Naive thymus-derived CD4-positive, alpha-beta T cell (primary cell): Measurements from ENCODE around the gene UBAC1. TPM values are rescaled to one million over a fixed set of nuclear protein-coding genes. Genes with fewer than 3 reads are reported as not detected.

Experiments
- ATAC-seq: fragments of 150-1000 bp; cut with Tn5 transposase; 2 replicates; pipeline ENCODE4 v1.10.0; 2021; ENCODE audit warnings: mild to moderate bottlenecking, moderate library complexity
- CTCF ChIA-PET: fragments of 350-600 bp; sonication (Branson Sonifier 250); formaldehyde crosslinking; loops from one replicate; lab custom pipeline; 2021; ENCODE audit warnings: antibody characterized with exemption; lab: Charles Lee
- POLR2A ChIA-PET: fragments of 350-600 bp; sonication (Branson Sonifier 250); formaldehyde crosslinking; loops from one replicate; lab custom pipeline; 2021; ENCODE audit warnings: antibody characterized with exemption, inconsistent platforms; lab: Charles Lee
- DNase-seq, 9 donors: peaks; one replicate each; pipeline versions ENCODE4 v3.0.0 to v3.0.0-alpha.2; 2020 to 2022; ENCODE audit warnings: mixed read lengths in 1 of 9
- H3K27ac ChIP-seq: one replicate; pipeline ENCODE4 v1.7.0; 2013; ENCODE audit warnings: mild to moderate bottlenecking, low read depth, low read length, moderate library complexity
- H3K27me3 ChIP-seq, 2 donors: one replicate each; pipeline ENCODE4 v1.7.0; 2013; ENCODE audit warnings: low read length in 2 of 2, mild to moderate bottlenecking in 2 of 2, moderate library complexity in 2 of 2; ENCODE audit not compliant: control insufficient read depth in 2 of 2, insufficient read depth in 2 of 2
- H3K36me3 ChIP-seq, 3 experiments: 1 replicate in 2 of 3; 2 replicates in 1 of 3; pipeline ENCODE4 v1.7.0; 2013; ENCODE audit warnings: low read length in 3 of 3, mild to moderate bottlenecking in 3 of 3, moderate library complexity in 1 of 3; ENCODE audit not compliant: insufficient read depth in 3 of 3, control insufficient read depth in 2 of 3
- H3K4me1 ChIP-seq, 2 donors: one replicate each; pipeline ENCODE4 v1.7.0; 2013; ENCODE audit warnings: low read length in 2 of 2, mild to moderate bottlenecking in 2 of 2, moderate library complexity in 1 of 2; ENCODE audit not compliant: control insufficient read depth in 2 of 2, insufficient read depth in 2 of 2
- H3K4me3 ChIP-seq: 2 replicates; pipeline ENCODE4 v1.7.0; 2013; ENCODE audit warnings: mild to moderate bottlenecking, low read length
- H3K9me3 ChIP-seq, 3 experiments: 1 replicate in 2 of 3; 2 replicates in 1 of 3; pipeline ENCODE4 v1.7.0; 2013; ENCODE audit warnings: low read length in 3 of 3; ENCODE audit not compliant: control insufficient read depth in 2 of 3
- H3K27ac Mint-ChIP-seq, 9 donors: one replicate each; pipeline ENCODE4 v1.8.0; 2020 to 2022; ENCODE audit warnings: mixed read lengths in 9 of 9, mild to moderate bottlenecking in 8 of 9, moderate library complexity in 5 of 9, inconsistent platforms in 2 of 9
- H3K27me3 Mint-ChIP-seq, 5 donors: one replicate each; pipeline ENCODE4 v1.8.0; 2021 to 2022; ENCODE audit warnings: mixed read lengths in 5 of 5, mild to moderate bottlenecking in 1 of 5
- H3K36me3 Mint-ChIP-seq, 5 donors: one replicate each; pipeline ENCODE4 v1.8.0; 2020 to 2022; ENCODE audit warnings: mixed read lengths in 5 of 5, mild to moderate bottlenecking in 3 of 5, inconsistent platforms in 1 of 5
- H3K4me1 Mint-ChIP-seq, 7 donors: one replicate each; pipeline ENCODE4 v1.8.0; 2020 to 2022; ENCODE audit warnings: mixed read lengths in 7 of 7, mild to moderate bottlenecking in 3 of 7, inconsistent platforms in 1 of 7
- H3K4me3 Mint-ChIP-seq, 10 donors: one replicate each; pipeline ENCODE4 v1.8.0; 2020 to 2022; ENCODE audit warnings: mild to moderate bottlenecking in 10 of 10, mixed read lengths in 10 of 10, moderate library complexity in 6 of 10, inconsistent platforms in 2 of 10
- H3K9me3 Mint-ChIP-seq, 11 donors: one replicate each; pipeline ENCODE4 v1.8.0; 2020 to 2022; ENCODE audit warnings: mixed read lengths in 11 of 11, mild to moderate bottlenecking in 4 of 11, inconsistent platforms in 1 of 11, moderate library complexity in 1 of 11
- intact Hi-C, 2 donors: fragments of 100-400 bp; cut with micrococcal nuclease; formaldehyde crosslinking; loops; one replicate each; pipeline ENCODE4 v1.15.1; 2023
- polyA plus RNA-seq, 2 donors: library from polyadenylated mRNA; unstranded; fragments of 300-500 nt; fragmentation: Illumina TruSeq; gene quantifications; one replicate each; pipeline ENCODE4 v1.2.3, GENCODE V29; 2021
- total RNA-seq, 6 experiments: library from RNA in 5 of 6; stranded (reverse) in 5 of 6; gene quantifications; 1 replicate in 5 of 6; 2 replicates in 1 of 6; pipeline ENCODE4 v1.2.3 and lab custom pipeline; 2021 to 2026

Gene UBAC1
- total and polyA plus RNA-seq, 7 experiments from 2014 or later, result 19.6 to 36.1 (median 31.2) TPM

GRCh38 chr9:135902655-135903357 is 58.4 kb downstream of the UBAC1 start:
- Mint-ChIP-seq H3K27ac (no peak overlapping the region), H3K4me1 (peaks cover 33 to 73% (median 63%) of the 10 kb centered on the region in 7 donors), H3K9me3 (peaks cover 0 to 15% (median 7%) of the 10 kb centered on the region in 11 donors), H3K36me3 (peaks cover 5 to 35% (median 17%) of the 10 kb centered on the region in 5 donors), H3K27me3 (no peaks in the 10 kb centered on the region), H3K4me3 (peak overlapping the region in 1 of 10 donors; percentile 27)
- Histone ChIP-seq H3K36me3 (no peaks in the 10 kb centered on the region), H3K27ac (no peak overlapping the region), H3K4me1 (peaks cover 7 to 12% of the 10 kb centered on the region in 2 donors), H3K4me3 (no peak overlapping the region), H3K9me3 (no peaks in the 10 kb centered on the region), H3K27me3 (no peaks in the 10 kb centered on the region)
- ATAC-seq (no peak), DNase-seq (no peak)
- intact Hi-C loops, result loop anchor here in 1 of 2 donors (10.0 kb wide), 1 partner anchor 1878 kb away; the partner anchor contains the start of gene BRD3OS
- ChIA-PET POLR2A (no interaction called here), CTCF (no interaction called here)

- intact Hi-C loops, result loop anchor here in 1 of 2 donors (10.0 kb wide), 1 partner anchor 1877 kb away; the partner anchor contains the start of gene BRD3OS
- Histone ChIP-seq H3K27me3 (no peaks in the 10 kb centered on the region), H3K27ac (no peak overlapping the region), H3K36me3 (no peaks in the 10 kb centered on the region), H3K4me1 (peaks cover 7 to 12% of the 10 kb centered on the region in 2 donors), H3K9me3 (no peaks in the 10 kb centered on the region), H3K4me3 (no peak overlapping the region)
- peak overlapping the region in 3 of 10 donors; percentile 6 to 23 (median 16) for H3K4me3 Mint-ChIP-seq
- peaks cover 0 to 16% (median 8%) of the 10 kb centered on the region in 11 donors for H3K9me3 Mint-ChIP-seq
- H3K27ac Mint-ChIP-seq, result peak overlapping the region in 1 of 9 donors; percentile 52
- no peak for ATAC-seq
- no peak for DNase-seq
- no peaks in the 10 kb centered on the region for H3K27me3 Mint-ChIP-seq
- peaks cover 5 to 40% (median 22%) of the 10 kb centered on the region in 5 donors for H3K36me3 Mint-ChIP-seq
- POLR2A ChIA-PET, result no interaction called here
- peaks cover 33 to 81% (median 69%) of the 10 kb centered on the region in 7 donors for H3K4me1 Mint-ChIP-seq
- CTCF ChIA-PET, result no interaction called here
These were observed 59.3 kb downstream of the UBAC1 start for GRCh38 chr9:135901826-135902225.

- no peak overlapping the region for H3K4me3 ChIP-seq
- H3K9me3 Mint-ChIP-seq, result peaks cover 0 to 16% (median 8%) of the 10 kb centered on the region in 11 donors
- intact Hi-C loops, result loop anchor here in 1 of 2 donors (10.0 kb wide), 1 partner anchor 1876 kb away; the partner anchor contains the start of gene BRD3OS
- H3K27ac Mint-ChIP-seq, result peak overlapping the region in 2 of 9 donors; percentile 18 to 55
- H3K4me1 ChIP-seq, result peaks cover 7 to 10% of the 10 kb centered on the region in 2 donors
- CTCF ChIA-PET, result no interaction called here
- peak overlapping the region in 3 of 10 donors; percentile 6 to 23 (median 16) for H3K4me3 Mint-ChIP-seq
- H3K4me1 Mint-ChIP-seq, result peaks cover 33 to 86% (median 71%) of the 10 kb centered on the region in 7 donors
- DNase-seq, result no peak
- no peaks in the 10 kb centered on the region for H3K36me3 ChIP-seq
- no peaks in the 10 kb centered on the region for H3K9me3 ChIP-seq
- no peak for ATAC-seq
- H3K27me3 ChIP-seq, result no peaks in the 10 kb centered on the region
- H3K27ac ChIP-seq, result no peak overlapping the region
- no peaks in the 10 kb centered on the region for H3K27me3 Mint-ChIP-seq
- POLR2A ChIA-PET, result no interaction called here
- peaks cover 5 to 40% (median 22%) of the 10 kb centered on the region in 5 donors for H3K36me3 Mint-ChIP-seq
These were observed 60.0 kb downstream of the UBAC1 start for GRCh38 chr9:135901031-135901758.

- Histone ChIP-seq H3K4me1 (peaks cover 0 to 2% of the 10 kb centered on the region in 2 donors), H3K9me3 (no peaks in the 10 kb centered on the region), H3K27ac (no peak overlapping the region), H3K27me3 (no peaks in the 10 kb centered on the region), H3K36me3 (no peaks in the 10 kb centered on the region), H3K4me3 (no peak overlapping the region)
- Mint-ChIP-seq H3K4me1 (peaks cover 28 to 87% (median 78%) of the 10 kb centered on the region in 7 donors), H3K4me3 (peak overlapping the region in 7 of 10 donors; percentile 4 to 59 (median 42)), H3K27ac (peak overlapping the region in 2 of 9 donors; percentile 0 to 32), H3K9me3 (peaks cover 0 to 21% (median 8%) of the 10 kb centered on the region in 11 donors), H3K36me3 (peaks cover 5 to 39% (median 27%) of the 10 kb centered on the region in 5 donors), H3K27me3 (no peaks in the 10 kb centered on the region)
- no peak for ATAC-seq
- DNase-seq, result no peak
- CTCF ChIA-PET, result no interaction called here
- POLR2A ChIA-PET, result no interaction called here
- intact Hi-C loops, result no loop called here
These were observed 62.4 kb downstream of the UBAC1 start for GRCh38 chr9:135898634-135899407.

- Histone ChIP-seq H3K36me3 (no peaks in the 10 kb centered on the region), H3K27ac (no peak overlapping the region), H3K9me3 (no peaks in the 10 kb centered on the region), H3K4me3 (no peak overlapping the region), H3K27me3 (no peaks in the 10 kb centered on the region), H3K4me1 (peaks cover 0 to 7% of the 10 kb centered on the region in 2 donors)
- ChIA-PET POLR2A (no interaction called here), CTCF (interaction anchor here (1.4 kb wide), 2 partner anchors 9 to 70 kb away, joined by 3 to 5 read pairs; no protein-coding TSS in a partner anchor)
- no peak overlapping the region for H3K27ac Mint-ChIP-seq
- peaks cover 5 to 29% (median 23%) of the 10 kb centered on the region in 5 donors for H3K36me3 Mint-ChIP-seq
- H3K9me3 Mint-ChIP-seq, result peaks cover 0 to 21% (median 8%) of the 10 kb centered on the region in 11 donors
- no peaks in the 10 kb centered on the region for H3K27me3 Mint-ChIP-seq
- H3K4me1 Mint-ChIP-seq, result peaks cover 34 to 88% (median 76%) of the 10 kb centered on the region in 7 donors
- ATAC-seq (no peak), DNase-seq (no peak)
- no peak overlapping the region for H3K4me3 Mint-ChIP-seq
- intact Hi-C loops, result no loop called here
These were observed 64.5 kb downstream of the UBAC1 start for GRCh38 chr9:135896626-135897025.

- Histone ChIP-seq H3K4me1 (peaks cover 0 to 7% of the 10 kb centered on the region in 2 donors), H3K27me3 (no peaks in the 10 kb centered on the region), H3K9me3 (no peaks in the 10 kb centered on the region), H3K27ac (no peak overlapping the region), H3K36me3 (no peaks in the 10 kb centered on the region), H3K4me3 (no peak overlapping the region)
- Mint-ChIP-seq H3K27ac (no peak overlapping the region), H3K27me3 (no peaks in the 10 kb centered on the region), H3K4me1 (peaks cover 32 to 88% (median 77%) of the 10 kb centered on the region in 7 donors), H3K4me3 (no peak overlapping the region), H3K36me3 (peaks cover 5 to 27% (median 21%) of the 10 kb centered on the region in 5 donors), H3K9me3 (peaks cover 0 to 21% (median 8%) of the 10 kb centered on the region in 11 donors)
- no peak for DNase-seq
- POLR2A ChIA-PET, result no interaction called here
- ATAC-seq, result no peak
- CTCF ChIA-PET, result interaction anchor here (1.4 kb wide), 2 partner anchors 8 to 71 kb away, joined by 3 to 5 read pairs; no protein-coding TSS in a partner anchor
- intact Hi-C loops, result no loop called here
These were observed 65.0 kb downstream of the UBAC1 start for GRCh38 chr9:135896205-135896604.
